ENCODE results near the gene MB.

DNA sequence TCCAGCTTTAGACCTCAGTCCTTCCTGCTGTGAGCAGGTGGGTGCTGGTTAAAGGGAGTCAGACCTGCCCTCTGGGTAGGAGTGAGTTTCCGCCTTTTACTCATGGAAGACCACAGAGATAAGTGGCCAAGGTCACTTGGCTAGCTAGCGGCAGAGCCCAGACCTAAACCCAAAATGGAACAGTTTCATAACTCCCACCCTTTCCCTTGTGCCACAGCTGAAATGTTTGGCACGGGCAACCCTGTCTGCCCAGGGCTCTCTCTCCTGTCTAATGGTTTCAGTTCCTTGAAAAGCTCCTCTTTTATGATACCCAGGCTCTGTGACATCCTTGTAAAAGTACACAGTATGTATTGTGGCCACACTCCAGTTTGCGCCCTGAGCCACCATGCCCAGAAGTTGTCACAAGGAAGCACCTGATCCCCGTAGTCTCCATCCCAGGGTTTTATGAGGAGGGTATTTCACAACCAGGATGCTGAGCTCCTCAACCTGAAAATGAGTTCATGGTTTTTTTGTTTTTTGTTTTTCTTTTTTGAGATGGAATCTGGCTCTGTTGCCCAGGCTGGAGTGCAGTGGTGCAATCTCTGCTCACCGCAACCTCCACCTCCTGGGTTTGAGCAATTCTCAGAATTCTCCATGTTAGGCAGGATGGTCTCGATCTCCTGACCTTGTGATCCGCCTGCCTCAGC, 5.1 kb downstream of the MB start:
- TF ChIP-seq ZNF768 (tag by site-specific recombination; IDR thresholded peaks at IDR 0.05): no peak
- TF ChIP-seq, protein P1, sequence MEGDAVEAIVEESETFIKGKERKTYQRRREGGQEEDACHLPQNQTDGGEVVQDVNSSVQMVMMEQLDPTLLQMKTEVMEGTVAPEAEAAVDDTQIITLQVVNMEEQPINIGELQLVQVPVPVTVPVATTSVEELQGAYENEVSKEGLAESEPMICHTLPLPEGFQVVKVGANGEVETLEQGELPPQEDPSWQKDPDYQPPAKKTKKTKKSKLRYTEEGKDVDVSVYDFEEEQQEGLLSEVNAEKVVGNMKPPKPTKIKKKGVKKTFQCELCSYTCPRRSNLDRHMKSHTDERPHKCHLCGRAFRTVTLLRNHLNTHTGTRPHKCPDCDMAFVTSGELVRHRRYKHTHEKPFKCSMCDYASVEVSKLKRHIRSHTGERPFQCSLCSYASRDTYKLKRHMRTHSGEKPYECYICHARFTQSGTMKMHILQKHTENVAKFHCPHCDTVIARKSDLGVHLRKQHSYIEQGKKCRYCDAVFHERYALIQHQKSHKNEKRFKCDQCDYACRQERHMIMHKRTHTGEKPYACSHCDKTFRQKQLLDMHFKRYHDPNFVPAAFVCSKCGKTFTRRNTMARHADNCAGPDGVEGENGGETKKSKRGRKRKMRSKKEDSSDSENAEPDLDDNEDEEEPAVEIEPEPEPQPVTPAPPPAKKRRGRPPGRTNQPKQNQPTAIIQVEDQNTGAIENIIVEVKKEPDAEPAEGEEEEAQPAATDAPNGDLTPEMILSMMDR (tag by site-specific recombination; IDR thresholded peaks at IDR 0.05): no peak
- no peak for TF ChIP-seq ZNF274 (IDR thresholded peaks at IDR 0.05; ENCODE audit: low read length)
- no peak for TF ChIP-seq ZNF274 (tag by site-specific recombination; IDR thresholded peaks at IDR 0.05; ENCODE audit: borderline replicate concordance)
- no peak for TF ChIP-seq ZNF121 (tag by site-specific recombination; IDR thresholded peaks at IDR 0.05)
- no peak for TF ChIP-seq ZBTB20 (tag by site-specific recombination; IDR thresholded peaks at IDR 0.05)
- TF ChIP-seq ZNF777 (tag by site-specific recombination; IDR thresholded peaks at IDR 0.05; ENCODE audit: borderline replicate concordance): no peak
- no peak for TF ChIP-seq ZNF747 (tag by site-specific recombination; IDR thresholded peaks at IDR 0.05)
- TF ChIP-seq KLF8 (tag by site-specific recombination; IDR thresholded peaks at IDR 0.05): no peak
- TF ChIP-seq, protein P2, sequence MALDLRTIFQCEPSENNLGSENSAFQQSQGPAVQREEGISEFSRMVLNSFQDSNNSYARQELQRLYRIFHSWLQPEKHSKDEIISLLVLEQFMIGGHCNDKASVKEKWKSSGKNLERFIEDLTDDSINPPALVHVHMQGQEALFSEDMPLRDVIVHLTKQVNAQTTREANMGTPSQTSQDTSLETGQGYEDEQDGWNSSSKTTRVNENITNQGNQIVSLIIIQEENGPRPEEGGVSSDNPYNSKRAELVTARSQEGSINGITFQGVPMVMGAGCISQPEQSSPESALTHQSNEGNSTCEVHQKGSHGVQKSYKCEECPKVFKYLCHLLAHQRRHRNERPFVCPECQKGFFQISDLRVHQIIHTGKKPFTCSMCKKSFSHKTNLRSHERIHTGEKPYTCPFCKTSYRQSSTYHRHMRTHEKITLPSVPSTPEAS (tag by site-specific recombination; IDR thresholded peaks at IDR 0.05): no peak
- no peak for TF ChIP-seq SCRT1 (tag by site-specific recombination; IDR thresholded peaks at IDR 0.05; ENCODE audit: borderline replicate concordance)
- TF ChIP-seq ZNF670 (tag by site-specific recombination; IDR thresholded peaks at IDR 0.05; ENCODE audit: low read depth): no peak
- TF ChIP-seq, protein P3, sequence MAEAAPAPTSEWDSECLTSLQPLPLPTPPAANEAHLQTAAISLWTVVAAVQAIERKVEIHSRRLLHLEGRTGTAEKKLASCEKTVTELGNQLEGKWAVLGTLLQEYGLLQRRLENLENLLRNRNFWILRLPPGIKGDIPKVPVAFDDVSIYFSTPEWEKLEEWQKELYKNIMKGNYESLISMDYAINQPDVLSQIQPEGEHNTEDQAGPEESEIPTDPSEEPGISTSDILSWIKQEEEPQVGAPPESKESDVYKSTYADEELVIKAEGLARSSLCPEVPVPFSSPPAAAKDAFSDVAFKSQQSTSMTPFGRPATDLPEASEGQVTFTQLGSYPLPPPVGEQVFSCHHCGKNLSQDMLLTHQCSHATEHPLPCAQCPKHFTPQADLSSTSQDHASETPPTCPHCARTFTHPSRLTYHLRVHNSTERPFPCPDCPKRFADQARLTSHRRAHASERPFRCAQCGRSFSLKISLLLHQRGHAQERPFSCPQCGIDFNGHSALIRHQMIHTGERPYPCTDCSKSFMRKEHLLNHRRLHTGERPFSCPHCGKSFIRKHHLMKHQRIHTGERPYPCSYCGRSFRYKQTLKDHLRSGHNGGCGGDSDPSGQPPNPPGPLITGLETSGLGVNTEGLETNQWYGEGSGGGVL (tag by site-specific recombination; IDR thresholded peaks at IDR 0.05): no peak

Measured in HEK293 (cell line).